Renal cortex interstitium (tissue), 11 donors: Measurements from ENCODE around the gene LDB3. TPM values are rescaled to one million over a fixed set of nuclear protein-coding genes. Genes with fewer than 3 reads are reported as not detected.

Experiments
- DNase-seq, 11 donors: peaks; one replicate each; pipeline ENCODE4 v3.0.0-alpha.2; 2013; ENCODE audit warnings: low read depth in 9 of 11, low spot score in 4 of 11; ENCODE audit errors: extremely low read depth in 1 of 11
- polyA plus RNA-seq, 3 donors: library from polyadenylated mRNA; unstranded; fragments of 120-200 nt; gene quantifications; one replicate each; pipeline ENCODE4 v1.2.1, GENCODE V29; 2013; ENCODE audit not compliant: insufficient read length in 3 of 3

Gene LDB3
- polyA plus RNA-seq, 3 donors = 1.2 to 1.9 (median 1.5) TPM

GRCh38 chr10:86742230-86742629 lies 73.9 kb downstream of the LDB3 start:
- DNase-seq = no peak

- DNase-seq = no peak
Observed at GRCh38 chr10:86744067-86744725, 75.9 kb downstream of the LDB3 start.

- peak in 2 of 11 donors; percentile 31 to 47 for DNase-seq
Observed at GRCh38 chr10:86747796-86748581, 79.7 kb downstream of the LDB3 start.

- no peak for DNase-seq
Observed at GRCh38 chr10:86749854-86750253, 81.5 kb downstream of the LDB3 start.

GRCh38 chr10:86751477-86751876 lies 83.2 kb downstream of the LDB3 start:
- DNase-seq = no peak

DNA sequence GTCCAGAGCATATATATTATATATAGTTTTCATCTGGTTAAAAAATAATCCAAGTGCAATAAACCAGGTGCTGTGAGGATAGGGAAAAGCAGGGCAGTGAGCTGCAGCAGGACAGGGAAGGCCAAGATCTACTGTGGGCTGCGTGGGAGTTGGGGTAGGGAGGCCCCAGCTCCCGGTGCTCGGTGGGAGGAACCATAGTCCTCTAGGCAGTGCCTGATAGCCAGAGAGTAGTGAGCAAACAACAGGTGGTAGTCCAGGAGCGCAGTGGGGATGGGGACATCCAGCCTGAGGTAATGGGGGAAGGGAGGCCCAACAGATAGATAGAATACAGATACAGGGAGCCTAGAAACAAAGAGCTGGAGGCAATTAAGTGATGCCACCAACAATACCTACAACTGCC lies 84.0 kb downstream of the LDB3 start:
- DNase-seq = no peak

DNA sequence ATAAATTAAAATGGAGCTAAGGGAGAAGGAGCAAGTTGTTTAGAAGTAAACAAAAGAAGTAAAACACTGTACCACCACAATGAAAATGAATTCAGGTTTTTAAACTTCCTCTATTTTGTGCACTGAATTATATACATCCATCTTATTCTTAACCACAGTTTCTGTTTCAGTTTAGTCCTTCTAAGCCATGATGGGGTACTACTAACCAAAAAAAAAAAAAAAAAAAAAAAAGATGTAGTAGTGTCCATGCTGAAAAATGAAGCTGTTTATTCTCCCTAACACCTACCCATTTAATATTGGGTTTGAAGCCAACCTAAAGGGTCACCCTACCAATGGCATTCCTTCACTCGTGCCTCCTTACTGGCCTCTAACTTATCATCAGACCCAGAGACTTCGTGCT lies 84.7 kb downstream of the LDB3 start:
- DNase-seq = no peak

GRCh38 chr10:86753638-86754434 lies 85.5 kb downstream of the LDB3 start:
- DNase-seq = peak in 1 of 11 donors; percentile 48

GRCh38 chr10:86755454-86755739 lies 87.1 kb downstream of the LDB3 start:
- peak in 1 of 11 donors; percentile 57 for DNase-seq

DNA sequence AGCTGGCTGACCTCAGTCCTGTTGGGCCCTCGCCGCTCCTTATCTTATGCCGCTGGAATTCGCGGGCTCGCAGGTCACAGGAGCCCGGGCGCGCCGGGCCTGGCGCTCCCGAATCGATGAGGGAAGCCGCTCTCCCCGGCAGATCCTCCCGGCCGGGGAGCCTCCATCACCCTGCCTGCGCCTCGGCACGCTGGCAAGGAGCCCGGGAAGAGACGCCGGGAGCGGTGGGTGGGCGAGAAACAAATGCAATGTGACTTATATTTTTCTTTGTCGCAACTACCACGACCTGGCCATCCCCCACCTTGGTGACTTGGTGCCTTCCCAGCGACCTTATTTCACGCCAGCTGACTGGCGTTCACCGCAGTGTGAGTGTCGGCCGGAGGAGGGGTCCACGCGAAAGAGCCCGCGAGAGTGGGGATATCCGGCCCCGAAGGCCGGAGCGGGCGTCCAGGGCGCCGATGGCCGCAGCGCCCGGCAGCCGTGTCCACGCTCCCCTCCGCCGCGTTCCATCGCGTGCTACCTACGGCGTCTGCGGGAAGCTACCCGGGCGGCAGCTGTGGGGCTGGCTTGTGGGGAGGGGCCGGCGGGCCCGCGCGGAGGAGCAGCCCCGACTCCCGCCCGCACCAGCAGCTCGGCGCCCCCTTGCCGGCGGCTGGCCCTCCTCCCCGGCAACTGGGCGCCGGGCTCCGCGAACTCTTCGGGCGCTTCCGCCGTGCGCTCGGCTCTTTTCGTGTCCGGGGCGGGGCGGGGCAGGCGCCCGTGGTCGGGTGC lies 87.6 kb downstream of the LDB3 start:
- peak in 9 of 11 donors; percentile 71 to 93 (median 87) for DNase-seq

GRCh38 chr10:86756511-86757112 lies 88.3 kb downstream of the LDB3 start, which contains the start of gene BMPR1A:
BMPR1A (plus strand) TSS chr10:86756619; CDS start chr10:86876019, 119,400 bp downstream.
- DNase-seq = peak in 4 of 11 donors; percentile 52 to 92 (median 63)

DNA sequence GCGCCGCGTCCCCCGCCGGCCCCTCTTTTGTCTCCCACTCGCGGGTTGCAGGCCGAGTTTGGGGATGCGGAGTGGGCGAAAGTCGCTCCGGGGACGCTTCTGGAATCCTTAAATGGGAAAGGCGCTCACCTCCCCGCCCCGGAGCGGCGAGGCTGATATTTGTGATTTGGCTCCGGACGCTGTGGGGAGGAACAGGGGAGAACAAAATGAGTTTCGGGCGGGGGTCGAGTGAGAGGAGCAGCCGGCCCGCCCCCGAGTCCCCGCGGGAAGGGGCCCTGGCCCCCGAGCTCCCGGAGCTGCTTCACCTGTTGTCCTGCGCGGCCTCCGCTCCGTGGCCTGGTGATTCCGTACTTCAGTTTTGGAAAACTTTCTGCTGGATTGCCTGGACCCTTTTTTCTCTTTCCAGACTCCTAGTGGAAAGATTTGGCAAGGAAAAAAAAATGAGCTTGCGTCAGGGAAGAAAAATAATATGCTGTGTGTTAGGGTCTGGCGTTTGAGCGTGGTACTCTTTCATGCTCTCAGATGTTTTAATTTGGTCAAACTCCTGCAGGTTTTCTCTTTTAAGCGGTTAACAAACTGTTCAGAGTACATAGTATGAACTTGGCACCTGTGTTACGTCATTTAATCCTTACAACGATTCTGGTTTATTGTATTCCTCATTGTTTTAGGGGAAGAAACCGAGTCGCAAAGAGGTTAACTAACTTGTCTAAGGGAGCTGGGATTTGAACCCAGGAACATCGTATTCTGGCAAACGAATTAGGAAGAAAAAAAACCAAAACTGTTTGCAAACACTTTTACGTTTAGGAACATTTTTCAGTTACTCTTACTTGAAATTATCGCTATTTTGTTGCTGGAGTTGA lies 89.0 kb downstream of the LDB3 start:
- peak in 7 of 11 donors; percentile 40 to 72 (median 67) for DNase-seq

DNA sequence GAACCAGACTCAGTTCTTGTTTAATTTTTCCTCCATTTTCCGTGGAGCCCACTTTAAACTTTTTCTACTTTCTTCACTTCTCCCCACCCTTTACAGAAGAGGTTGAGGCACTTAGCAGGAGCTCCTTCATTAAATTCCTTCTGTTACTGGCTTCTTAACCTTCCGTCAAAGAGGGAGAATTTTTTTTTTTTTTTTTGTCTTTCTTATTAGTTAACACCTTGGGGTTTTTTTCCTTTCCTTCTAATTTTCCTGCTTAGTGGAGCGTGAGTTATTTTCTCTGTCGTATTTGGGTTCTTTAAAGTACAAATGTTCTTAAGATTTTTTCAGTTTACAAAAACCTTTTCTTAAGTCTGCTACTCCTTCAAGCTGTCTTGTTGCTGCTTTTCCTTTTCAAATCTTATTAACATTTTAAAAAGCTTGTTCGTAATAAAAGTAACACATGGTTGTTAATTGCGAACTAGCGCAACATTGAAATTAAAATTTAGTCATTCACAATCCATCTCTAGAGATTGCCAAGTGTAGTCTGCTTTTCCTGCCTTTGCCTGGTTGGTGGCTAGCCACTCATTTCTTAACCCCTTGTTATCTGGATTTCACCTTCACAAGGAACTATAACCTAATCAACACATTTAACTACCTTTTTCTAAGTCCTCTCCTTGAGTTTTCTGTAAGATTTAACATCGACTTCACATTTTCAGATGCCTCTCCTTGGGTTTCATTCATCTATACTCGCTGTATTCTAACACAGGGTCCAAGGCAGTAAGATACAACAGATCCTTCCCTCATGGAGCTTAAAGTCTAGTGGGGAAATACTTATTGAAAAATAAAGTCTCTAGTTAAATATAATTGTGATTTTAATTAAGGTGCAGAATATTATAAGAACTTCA lies 90.1 kb downstream of the LDB3 start:
- no peak for DNase-seq

DNA sequence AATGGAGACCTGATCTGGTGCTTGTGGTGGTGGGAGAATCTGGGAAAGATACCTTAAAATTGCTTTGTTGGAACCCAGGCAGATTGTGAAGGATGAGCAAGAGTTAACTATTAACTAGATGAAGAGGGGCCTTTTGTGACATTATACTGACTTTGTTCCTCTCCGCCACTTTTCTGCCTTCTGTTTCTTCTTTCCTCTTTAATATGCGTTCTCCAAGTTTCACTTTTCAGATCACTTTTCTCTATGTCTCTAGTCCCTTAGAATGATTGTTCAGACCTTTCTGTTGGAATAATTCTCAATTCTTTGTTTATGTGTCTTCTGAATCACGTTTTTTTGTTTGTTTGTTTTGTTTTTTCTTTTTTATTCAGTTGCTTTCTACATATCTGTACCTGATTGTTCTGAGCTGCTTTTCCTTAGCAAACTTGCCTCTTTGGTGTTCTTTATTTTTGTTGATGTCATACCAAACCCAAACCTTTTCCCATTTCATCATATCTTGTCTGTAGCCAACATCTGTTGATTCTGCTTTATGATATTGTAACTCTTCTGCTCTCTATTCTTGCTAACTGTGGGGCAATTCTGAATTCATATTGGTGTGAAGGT lies 90.9 kb downstream of the LDB3 start:
- no peak for DNase-seq

DNA sequence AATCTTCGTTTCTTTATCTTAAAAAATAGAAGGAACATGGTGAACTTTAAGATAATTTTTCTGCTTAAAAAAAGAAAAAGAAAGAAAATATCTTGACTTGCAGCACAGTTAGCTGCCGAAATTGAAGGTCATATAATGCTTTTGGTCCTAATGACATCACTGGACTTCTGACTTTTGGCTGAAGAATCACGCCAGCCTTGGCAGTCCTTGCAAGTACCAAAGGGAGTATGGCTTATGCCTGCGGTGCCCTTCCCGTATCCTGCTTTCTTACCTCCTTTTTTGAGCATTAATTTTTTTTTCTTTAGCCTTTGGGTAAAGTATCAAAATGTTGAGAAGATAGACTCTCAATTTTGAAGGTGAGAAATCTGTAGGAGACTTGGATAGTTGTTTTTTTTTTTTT lies 95.1 kb downstream of the LDB3 start:
- no peak for DNase-seq

DNA sequence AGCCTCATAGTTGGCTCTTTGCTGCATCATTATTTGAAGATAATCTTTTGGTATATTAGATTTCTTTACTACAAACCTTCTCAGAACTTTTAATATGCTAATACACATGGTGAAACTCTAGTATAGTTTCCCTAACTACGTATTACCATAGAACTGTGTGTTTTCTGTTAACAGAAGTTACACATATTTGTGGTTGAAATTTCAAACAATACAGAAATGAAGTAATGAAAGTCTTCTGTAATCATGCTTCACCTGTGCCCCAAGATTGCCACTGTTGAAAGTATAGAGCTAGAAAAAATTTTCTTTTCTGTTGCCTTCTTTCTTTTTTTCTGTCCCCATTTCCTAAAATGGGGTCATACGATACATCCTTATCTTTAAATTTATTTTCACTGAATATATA lies 97.2 kb downstream of the LDB3 start:
- no peak for DNase-seq
